A549 (cell line): ENCODE results near the gene PRPS2. TPM values are rescaled to one million over a fixed set of nuclear protein-coding genes. Genes with fewer than 3 reads are reported as not detected.

Experiments used
- ATAC-seq, 2 experiments: fragments of 200-7000 bp in 1 of 2; fragments of >200 bp in 1 of 2; cut with Nextera tagmentation in 1 of 2; cut with Tn5 transposase in 1 of 2; 3 replicates each; pipeline versions ENCODE4 v1.8.0 to v1.9.1; 2018 to 2020; ENCODE audit warnings: mild to moderate bottlenecking in 1 of 2, moderate library complexity in 1 of 2
- CTCF ChIA-PET: fragments of 300-600 bp; sonication (Branson Sonifier 250); formaldehyde crosslinking; extraction: SDS; loops from one replicate; lab custom pipeline; 2021; ENCODE audit warnings: antibody characterized with exemption, inconsistent platforms; lab: Yijun Ruan, JAX
- POLR2A ChIA-PET: fragments of 350-600 bp; formaldehyde crosslinking; extraction: SDS; loops from one replicate; lab custom pipeline; 2021; ENCODE audit warnings: antibody characterized with exemption, inconsistent platforms; lab: Yijun Ruan, JAX
- DNase-seq, 2 experiments: peaks; one replicate each; pipeline versions ENCODE4 v3.0.0 to v3.0.0-alpha.2; 2011 to 2016; ENCODE audit warnings: low read depth in 1 of 2, low spot score in 1 of 2
- FAIRE-seq: peaks from 2 replicates; lab custom pipeline; 2011; peaks lifted over from hg19 to GRCh38; lab: Jason Lieb, UNC
- H3K27ac ChIP-seq, 2 experiments: fragments of >200 bp; sonication (Bioruptor Twin); formaldehyde crosslinking; 3 replicates each; pipeline ENCODE4 v1.5.1; 2016 to 2017
- H3K4me1 ChIP-seq: fragments of >200 bp; sonication (Bioruptor Twin); formaldehyde crosslinking; 3 replicates; pipeline ENCODE4 v1.6.1; 2016
- H3K4me2 ChIP-seq: fragments of >200 bp; sonication (Bioruptor Twin); formaldehyde crosslinking; 3 replicates; pipeline ENCODE4 v1.6.1; 2016
- H3K4me3 ChIP-seq: fragments of >200 bp; sonication (Bioruptor Twin); formaldehyde crosslinking; 3 replicates; pipeline ENCODE4 v1.5.1; 2016
- H3K9me3 ChIP-seq: fragments of >200 bp; sonication (Bioruptor Twin); formaldehyde crosslinking; 3 replicates; pipeline ENCODE4 v1.6.1; 2016
- BHLHE40 ChIP-seq: IDR thresholded peaks from 2 replicates; pipeline ENCODE4 v1.6.1; 2012; ENCODE audit warnings: low read depth, low read length, inconsistent platforms
- CBX2 ChIP-seq: fragments of 200-600 bp; sonication (generic); IDR thresholded peaks from 2 replicates; pipeline ENCODE4 v1.6.1; 2016; ENCODE audit warnings: low read depth, mild to moderate bottlenecking, borderline replicate concordance
- CEBPB ChIP-seq, 2 experiments: fragments of >200 bp in 1 of 2; sonication (Bioruptor Twin) in 1 of 2; formaldehyde crosslinking in 1 of 2; IDR thresholded peaks; 2 replicates each; pipeline ENCODE4 v1.6.1; 2012 to 2016
- CHD4 ChIP-seq: fragments of 200-600 bp; sonication (generic); IDR thresholded peaks from 2 replicates; pipeline ENCODE4 v1.6.1; 2016; ENCODE audit warnings: antibody characterized with exemption, mild to moderate bottlenecking, borderline replicate concordance
- EHF ChIP-seq: fragments of 250-450 bp; sonication (Bioruptor Pico); IDR thresholded peaks from 2 replicates; pipeline ENCODE4 v1.5.0; 2020; ENCODE audit warnings: mild to moderate bottlenecking
- FOSL2 ChIP-seq, 2 experiments: fragments of 450-650 bp in 1 of 2; fragments of >200 bp in 1 of 2; sonication (Bioruptor Twin) in 1 of 2; formaldehyde crosslinking; IDR thresholded peaks; 2 replicates each; pipeline versions ENCODE4 v1.5.0 to v1.6.1; 2016 to 2020; ENCODE audit warnings: mild to moderate bottlenecking in 1 of 2, moderate library complexity in 1 of 2
- HDAC2 ChIP-seq: fragments of 200-600 bp; sonication (generic); IDR thresholded peaks from 2 replicates; pipeline ENCODE4 v1.6.1; 2016
- HEYL ChIP-seq: fragments of 250-450 bp; sonication (Bioruptor Pico); IDR thresholded peaks from 2 replicates; pipeline ENCODE4 v1.8.0; 2021; ENCODE audit warnings: mild to moderate bottlenecking, moderate library complexity
- KDM1A ChIP-seq: fragments of 200-600 bp; sonication (generic); IDR thresholded peaks from 2 replicates; pipeline ENCODE4 v1.6.1; 2016; ENCODE audit warnings: low read depth, mild to moderate bottlenecking
- MAZ ChIP-seq: fragments of 150-350 bp; IDR thresholded peaks from 2 replicates; pipeline ENCODE4 v1.6.1; 2014; ENCODE audit warnings: antibody characterized with exemption, low read depth, low read length, borderline replicate concordance
- MYC ChIP-seq: IDR thresholded peaks from 2 replicates; pipeline ENCODE4 v1.6.1; 2012; ENCODE audit warnings: mild to moderate bottlenecking, inconsistent platforms, low read length, improper control_type of control experiment, borderline replicate concordance
- NPAS2 ChIP-seq: fragments of 250-450 bp; sonication (Bioruptor Pico); IDR thresholded peaks from 2 replicates; pipeline ENCODE4 v1.8.0; 2022; ENCODE audit warnings: mild to moderate bottlenecking, moderate library complexity, borderline replicate concordance
- NR3C1 ChIP-seq: fragments of >200 bp; sonication (Bioruptor Twin); formaldehyde crosslinking; IDR thresholded peaks from 3 replicates; pipeline ENCODE4 v1.6.1; 2017
- RNF2 ChIP-seq: fragments of 200-600 bp; sonication (generic); IDR thresholded peaks from 2 replicates; pipeline ENCODE4 v1.6.1; 2016; ENCODE audit warnings: low read depth, mild to moderate bottlenecking, antibody characterized with exemption, moderate library complexity, borderline replicate concordance
- SMC3 ChIP-seq: fragments of >200 bp; sonication (Bioruptor Twin); formaldehyde crosslinking; IDR thresholded peaks from 3 replicates; pipeline ENCODE4 v1.6.1; 2018; ENCODE audit warnings: inconsistent platforms
- SREBF2 ChIP-seq: fragments of 450-650 bp; IDR thresholded peaks from 2 replicates; pipeline ENCODE4 v1.6.1; 2014; ENCODE audit warnings: mild to moderate bottlenecking, moderate library complexity
- TP53 ChIP-seq: fragments of 250-450 bp; sonication (Bioruptor Pico); IDR thresholded peaks from 2 replicates; pipeline ENCODE4 v1.5.0; 2021; ENCODE audit warnings: mild to moderate bottlenecking, moderate library complexity
- ZC3H11A ChIP-seq: fragments of 450-650 bp; IDR thresholded peaks from 2 replicates; pipeline ENCODE4 v1.6.1; 2014; ENCODE audit warnings: antibody characterized with exemption, mild to moderate bottlenecking
- ZFP36 ChIP-seq: fragments of 450-650 bp; IDR thresholded peaks from 2 replicates; pipeline ENCODE4 v1.6.1; 2014; ENCODE audit warnings: borderline replicate concordance; ENCODE audit not compliant: partially characterized antibody
- ZNF302 ChIP-seq: fragments of 250-450 bp; sonication (Bioruptor Pico); IDR thresholded peaks from 2 replicates; pipeline ENCODE4 v1.9.0; 2021; ENCODE audit warnings: inconsistent platforms, mild to moderate bottlenecking, moderate library complexity
- WGBS: methylation state at CpG from one replicate; pipeline ENCODE4 v1.1.6; 2017; ENCODE audit errors: missing lambda C conversion rate; 5-methylcytosine and 5-hydroxymethylcytosine counted together
- polyA plus RNA-seq, 4 experiments: library from polyadenylated mRNA; depleted of rRNA in 3 of 4; stranded (reverse); fragments of >200 nt; fragmentation: RNase III in 1 of 4; extraction: RNeasy Plus Mini Kit Qiagen cat#74134 plus additional on column Dnase treatment in 1 of 4; gene quantifications; 2 replicates in 3 of 4; 3 replicates in 1 of 4; pipeline ENCODE4 v1.2.3, GENCODE V29; 2011 to 2017
- TF ChIP-seq, protein P1 (sequence below): fragments of >200 bp; sonication (Bioruptor Twin); formaldehyde crosslinking; IDR thresholded peaks from 3 replicates; pipeline ENCODE4 v1.5.1; 2016
- TF ChIP-seq, protein P2 (sequence below): fragments of >200 bp; sonication (Bioruptor Twin); formaldehyde crosslinking; IDR thresholded peaks from 2 replicates; pipeline ENCODE4 v1.6.1; 2016

The PRPS2 gene
- polyA plus RNA-seq, 2 of the 4 experiments (the other 2 are of a cell fraction) = 40.3 to 51.8 TPM

- Histone ChIP-seq H3K4me1 (no peaks in the 10 kb centered on the region), H3K27ac (no peak overlapping the region), H3K4me2 (no peak overlapping the region), H3K9me3 (no peaks in the 10 kb centered on the region), H3K4me3 (no peak overlapping the region)
- TF ChIP-seq TP53 (CRISPR knock-in tag) (no peak), CEBPB (IDR thresholded peaks at IDR 0.05) (0 out of 4 replicates have a peak, but pooled peaks of 1 of the 2 experiments have one; percentile 17)
- ATAC-seq (no peak), DNase-seq (no peak), FAIRE-seq (no peak)
- WGBS = 91% methylated on average over 13 of the region's 13 CpGs
- ChIA-PET POLR2A (no interaction called here), CTCF (interaction anchor here (1.2 to 1.6 kb wide), 2 partner anchors 15 to 689 kb away, joined by 3 to 8 read pairs; no protein-coding TSS in a partner anchor)
Observed at GRCh38 chrX:12799118-12799517, 7.9 kb downstream of the PRPS2 start.

DNA sequence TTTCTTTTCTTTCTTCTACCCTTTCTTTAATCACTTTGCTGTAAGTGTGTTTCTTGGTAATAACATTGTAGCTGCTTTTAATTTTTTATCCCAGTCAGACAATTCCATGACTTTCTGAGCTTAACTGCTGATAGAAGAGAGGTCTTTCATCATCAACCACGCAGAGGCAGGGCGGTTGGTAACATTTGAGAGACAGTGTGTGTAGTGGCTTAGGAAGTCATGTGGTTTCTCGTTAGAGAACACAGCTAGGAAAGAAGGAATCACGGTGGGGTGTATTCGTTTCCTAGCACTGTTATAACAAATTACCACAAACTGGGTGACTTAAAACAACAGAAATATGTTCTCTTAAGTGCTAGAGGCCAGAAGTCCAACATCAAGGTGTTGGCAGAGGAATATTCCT is 11.5 kb downstream of the PRPS2 start:
- ChIA-PET CTCF (interaction anchor here (0.8 to 1.3 kb wide), 2 partner anchors 11 kb away, joined by 3 to 6 read pairs; no protein-coding TSS in a partner anchor), POLR2A (no interaction called here)
- no peak overlapping the region for H3K27ac ChIP-seq
- DNase-seq = no peak
- WGBS = 93% methylated on average over 5 of the region's 5 CpGs
- no peaks in the 10 kb centered on the region for H3K9me3 ChIP-seq
- no peak for ATAC-seq
- no peak overlapping the region for H3K4me3 ChIP-seq
- no peak overlapping the region for H3K4me2 ChIP-seq
- TF ChIP-seq HDAC2 (no peak), RNF2 (no peak), HEYL (CRISPR knock-in tag) (no peak), ZC3H11A (no peak), ZFP36 (no peak)
- TF ChIP-seq, protein P1, sequence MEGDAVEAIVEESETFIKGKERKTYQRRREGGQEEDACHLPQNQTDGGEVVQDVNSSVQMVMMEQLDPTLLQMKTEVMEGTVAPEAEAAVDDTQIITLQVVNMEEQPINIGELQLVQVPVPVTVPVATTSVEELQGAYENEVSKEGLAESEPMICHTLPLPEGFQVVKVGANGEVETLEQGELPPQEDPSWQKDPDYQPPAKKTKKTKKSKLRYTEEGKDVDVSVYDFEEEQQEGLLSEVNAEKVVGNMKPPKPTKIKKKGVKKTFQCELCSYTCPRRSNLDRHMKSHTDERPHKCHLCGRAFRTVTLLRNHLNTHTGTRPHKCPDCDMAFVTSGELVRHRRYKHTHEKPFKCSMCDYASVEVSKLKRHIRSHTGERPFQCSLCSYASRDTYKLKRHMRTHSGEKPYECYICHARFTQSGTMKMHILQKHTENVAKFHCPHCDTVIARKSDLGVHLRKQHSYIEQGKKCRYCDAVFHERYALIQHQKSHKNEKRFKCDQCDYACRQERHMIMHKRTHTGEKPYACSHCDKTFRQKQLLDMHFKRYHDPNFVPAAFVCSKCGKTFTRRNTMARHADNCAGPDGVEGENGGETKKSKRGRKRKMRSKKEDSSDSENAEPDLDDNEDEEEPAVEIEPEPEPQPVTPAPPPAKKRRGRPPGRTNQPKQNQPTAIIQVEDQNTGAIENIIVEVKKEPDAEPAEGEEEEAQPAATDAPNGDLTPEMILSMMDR = no peak
- TF ChIP-seq, all 56 proteins: peak for 0
- FAIRE-seq = no peak
- H3K4me1 ChIP-seq = no peaks in the 10 kb centered on the region

GRCh38 chrX:12804655-12805054 is 13.4 kb downstream of the PRPS2 start:
- TF ChIP-seq, protein P2, sequence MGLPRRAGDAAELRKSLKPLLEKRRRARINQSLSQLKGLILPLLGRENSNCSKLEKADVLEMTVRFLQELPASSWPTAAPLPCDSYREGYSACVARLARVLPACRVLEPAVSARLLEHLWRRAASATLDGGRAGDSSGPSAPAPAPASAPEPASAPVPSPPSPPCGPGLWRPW = no peak
- no peak for TF ChIP-seq CBX2
- no peak for TF ChIP-seq EHF
- no peak for TF ChIP-seq NR3C1
- no peak for TF ChIP-seq CHD4
- no peak for TF ChIP-seq MAZ
- no peak for TF ChIP-seq SMC3
- no peak for TF ChIP-seq MYC
- no peak for TF ChIP-seq KDM1A
- TF ChIP-seq HDAC2 = no peak
- TF ChIP-seq NPAS2 = no peak
- TF ChIP-seq FOSL2 (IDR thresholded peaks at IDR 0.05) = no peak
- TF ChIP-seq FOSL2 (CRISPR knock-in tag; IDR thresholded peaks at IDR 0.05) = no peak
- no peak for TF ChIP-seq ZNF302 (CRISPR knock-in tag)
- no peak for TF ChIP-seq SREBF2
- TF ChIP-seq BHLHE40 = no peak
- Histone ChIP-seq H3K27ac (no peak overlapping the region), H3K4me3 (no peak overlapping the region), H3K9me3 (no peaks in the 10 kb centered on the region), H3K4me2 (no peak overlapping the region), H3K4me1 (no peaks in the 10 kb centered on the region)
- CTCF ChIA-PET = interaction anchor here (0.9 to 1.4 kb wide), 3 partner anchors 9 to 683 kb away, joined by 3 to 4 read pairs (median 4); no protein-coding TSS in a partner anchor
- POLR2A ChIA-PET = no interaction called here
- FAIRE-seq (no peak), DNase-seq (no peak), ATAC-seq (no peak)
- 87% methylated on average over 2 of the region's 2 CpGs for WGBS
